ENCODE data around the gene MOV10L1. TPM values are rescaled to one million over a fixed set of nuclear protein-coding genes. Genes with fewer than 3 reads are reported as not detected.

Gene MOV10L1
- total and polyA plus RNA-seq, 2 donors (not counting 3 experiments of a cell fraction or from before 2014, with no cell fraction given) = 27.6 to 37.6 TPM

DNA sequence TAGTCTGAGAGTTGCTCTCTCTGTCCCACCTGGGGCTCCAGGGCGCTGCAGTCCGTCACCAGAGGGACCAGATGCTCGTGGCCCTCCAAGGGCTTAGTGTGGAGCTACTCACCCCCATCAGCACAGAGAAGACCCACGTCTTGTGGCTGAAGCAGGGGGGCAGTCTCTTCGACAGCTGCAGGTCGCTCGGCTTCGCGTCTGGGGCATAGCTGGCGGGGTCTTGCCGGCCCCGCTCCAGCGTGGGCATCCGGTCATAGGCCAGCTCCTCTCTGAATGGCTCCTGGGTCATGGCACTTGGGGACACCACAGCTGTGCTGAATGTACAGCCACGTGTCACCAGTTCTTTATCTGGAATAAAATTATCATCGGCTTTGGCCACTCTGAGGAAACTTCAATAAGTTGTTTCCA, 5.2 kb upstream of the MOV10L1 start:
- POLR2A ChIA-PET = no interaction called here
- BruUV-seq (replicated peaks) = no TSS peak
- TF ChIP-seq JUN (IDR thresholded peaks at IDR 0.05; ENCODE audit: borderline replicate concordance, insufficient read depth, insufficient read length, low read depth) (no peak), POLR2A (IDR thresholded peaks at IDR 0.05; ENCODE audit: low read depth, low read length) (no peak), GATA2 (IDR thresholded peaks at IDR 0.05; ENCODE audit: insufficient read depth, insufficient read length, low read depth, low read length) (no peak), POLR2AphosphoS5 (IDR thresholded peaks at IDR 0.05; ENCODE audit: insufficient read depth, low read depth, low read length) (no peak), MAX (IDR thresholded peaks at IDR 0.05; ENCODE audit: insufficient read depth, insufficient read length) (no peak), MYC (IDR thresholded peaks at IDR 0.05; ENCODE audit: low read depth, low read length) (no peak), FOS (IDR thresholded peaks at IDR 0.05; ENCODE audit: borderline replicate concordance, insufficient read depth, low read length) (no peak), EZH2 (IDR thresholded peaks at IDR 0.05; ENCODE audit: borderline replicate concordance, low read depth, low read length, severe bottlenecking) (no peak)
- TF ChIP-seq, protein P1, sequence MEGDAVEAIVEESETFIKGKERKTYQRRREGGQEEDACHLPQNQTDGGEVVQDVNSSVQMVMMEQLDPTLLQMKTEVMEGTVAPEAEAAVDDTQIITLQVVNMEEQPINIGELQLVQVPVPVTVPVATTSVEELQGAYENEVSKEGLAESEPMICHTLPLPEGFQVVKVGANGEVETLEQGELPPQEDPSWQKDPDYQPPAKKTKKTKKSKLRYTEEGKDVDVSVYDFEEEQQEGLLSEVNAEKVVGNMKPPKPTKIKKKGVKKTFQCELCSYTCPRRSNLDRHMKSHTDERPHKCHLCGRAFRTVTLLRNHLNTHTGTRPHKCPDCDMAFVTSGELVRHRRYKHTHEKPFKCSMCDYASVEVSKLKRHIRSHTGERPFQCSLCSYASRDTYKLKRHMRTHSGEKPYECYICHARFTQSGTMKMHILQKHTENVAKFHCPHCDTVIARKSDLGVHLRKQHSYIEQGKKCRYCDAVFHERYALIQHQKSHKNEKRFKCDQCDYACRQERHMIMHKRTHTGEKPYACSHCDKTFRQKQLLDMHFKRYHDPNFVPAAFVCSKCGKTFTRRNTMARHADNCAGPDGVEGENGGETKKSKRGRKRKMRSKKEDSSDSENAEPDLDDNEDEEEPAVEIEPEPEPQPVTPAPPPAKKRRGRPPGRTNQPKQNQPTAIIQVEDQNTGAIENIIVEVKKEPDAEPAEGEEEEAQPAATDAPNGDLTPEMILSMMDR (IDR thresholded peaks at IDR 0.05; ENCODE audit: extremely low read depth in 1 of 2, insufficient read depth in 1 of 2, low read depth in 1 of 2, low read length in 2 of 2) = no peak
- dilution Hi-C loops (cut with MboI; ENCODE audit: extremely low pct_ligation_motif_present, low sequenced_read_pairs) = no loop called here
- CTCF ChIA-PET = interaction anchor here (1.0 to 1.9 kb wide), 2 partner anchors 9 to 25 kb away, joined by 3 to 5 read pairs; no protein-coding TSS in a partner anchor
- Histone ChIP-seq H3K4me2 (ENCODE audit: insufficient read depth, low read length) (no peak overlapping the region), H3K9me3 (replicated peaks; ENCODE audit: control insufficient read depth, insufficient read depth, low read length) (no peaks in the 10 kb centered on the region), H3K79me2 (ENCODE audit: control insufficient read depth, insufficient read depth, low read length) (no peaks in the 10 kb centered on the region), H3K27me3 (ENCODE audit: control insufficient read depth in 2 of 2, insufficient read depth in 2 of 2, low read length in 2 of 2) (peaks cover 0 to 6% of the 10 kb centered on the region in 2 experiments), H3K36me3 (ENCODE audit: control insufficient read depth in 2 of 2, extremely low read depth in 1 of 2, insufficient read depth in 2 of 2, low read length in 2 of 2) (no peaks in the 10 kb centered on the region), H3K4me3 (replicated peaks in 1 of 3; ENCODE audit: insufficient read depth in 1 of 3, low read depth in 1 of 3, low read length in 3 of 3) (no peak overlapping the region), H3K9me1 (replicated peaks; ENCODE audit: control insufficient read depth, extremely low read depth, insufficient read depth, low read length) (no peaks in the 10 kb centered on the region), H3K27ac (ENCODE audit: insufficient read depth, low read depth, low read length) (no peak overlapping the region), H4K20me1 (replicated peaks; ENCODE audit: control insufficient read depth, extremely low read depth, insufficient read depth, low read length) (no peaks in the 10 kb centered on the region), H3K9ac (replicated peaks; ENCODE audit: extremely low read depth, insufficient read depth, low read length) (no peak overlapping the region), H2AFZ (ENCODE audit: low read depth, low read length) (no peak overlapping the region), H3K4me1 (ENCODE audit: control insufficient read depth, extremely low read depth, insufficient read depth, low read length) (no peaks in the 10 kb centered on the region)
- FAIRE-seq (no peak), DNase-seq (ENCODE audit: low read depth, low spot score) (no peak)
- intact Hi-C loops (cut with micrococcal nuclease) = no loop called here

Measured in endothelial cell of umbilical vein (primary cell).